Aorta (tissue), 5 donors: ENCODE data around the gene SLC25A6. TPM values are rescaled to one million over a fixed set of nuclear protein-coding genes. Genes with fewer than 3 reads are reported as not detected.

Experiments used
- ATAC-seq: fragments of 200-7000 bp; cut with Tn5 transposase; one replicate; pipeline ENCODE4 v1.9.1; 2022; ENCODE audit warnings: moderate library complexity; ENCODE audit not compliant: low FRiP score
- DNase-seq, 2 donors: peaks; one replicate each; pipeline ENCODE4 v3.0.0-alpha.2; 2020
- H3K27ac ChIP-seq, 2 donors: one replicate each; pipeline ENCODE4 v1.5.1; 2013; ENCODE audit warnings: low read length in 2 of 2, mild to moderate bottlenecking in 2 of 2, moderate library complexity in 2 of 2, control low read depth in 1 of 2, inconsistent platforms in 1 of 2, low read depth in 1 of 2
- H3K27me3 ChIP-seq, 2 donors: one replicate each; pipeline ENCODE4 v1.6.1; 2013; ENCODE audit warnings: control low read depth in 1 of 2, low read length in 1 of 2, mild to moderate bottlenecking in 1 of 2, moderate library complexity in 1 of 2; ENCODE audit not compliant: insufficient read depth in 2 of 2, control insufficient read depth in 1 of 2
- H3K36me3 ChIP-seq, 2 donors: one replicate each; pipeline ENCODE4 v1.6.1; 2013; ENCODE audit warnings: control low read depth in 1 of 2, low read length in 1 of 2, mild to moderate bottlenecking in 1 of 2; ENCODE audit not compliant: insufficient read depth in 2 of 2, control insufficient read depth in 1 of 2
- H3K4me1 ChIP-seq, 2 donors: one replicate each; pipeline ENCODE4 v1.6.1; 2013; ENCODE audit warnings: low read length in 2 of 2, control low read depth in 1 of 2, mild to moderate bottlenecking in 1 of 2, moderate library complexity in 1 of 2; ENCODE audit not compliant: insufficient read depth in 2 of 2, control insufficient read depth in 1 of 2
- H3K4me3 ChIP-seq, 2 donors: one replicate each; pipeline ENCODE4 v1.5.1; 2013; ENCODE audit warnings: low read length in 2 of 2, control low read depth in 1 of 2, mild to moderate bottlenecking in 1 of 2
- H3K9me3 ChIP-seq: one replicate; pipeline ENCODE4 v1.6.1; 2013; ENCODE audit warnings: mild to moderate bottlenecking, low read length; ENCODE audit not compliant: control insufficient read depth
- WGBS, 2 donors: extraction: QIAGEN DNeasy Blood & Tissue Kit; methylation state at CpG; one replicate each; pipeline ENCODE4 v1.1.7; 2013; 5-methylcytosine and 5-hydroxymethylcytosine counted together
- intact Hi-C, 2 donors: fragments of 100-400 bp; cut with DNase I; formaldehyde crosslinking; loops; one replicate each; pipeline versions ENCODE4 v1.14.2 to v1.15.0; 2022
- polyA plus RNA-seq, 2 donors: library from polyadenylated mRNA; stranded (reverse); fragments of 200-250 nt; gene quantifications; one replicate each; pipeline ENCODE4 v1.2.3, GENCODE V29; 2013
- total RNA-seq, 2 donors: library from RNA; stranded (reverse); fragmentation: NEBNext Ultra II Directional; extraction: Animal tissue kit (Norgen Biotek cat#: 25700); gene quantifications; one replicate each; pipeline ENCODE4 v1.2.1, GENCODE V29; 2021
- donor health status: healthy with polysubstance abuse.
- donor health status: Bipolar disorder and iron deficiency.
- donor health status: DM: no; HTN: no; CAD: no.
- donor health status: DM: no; HTN: no; CAD: no.
- donor health status: DM: yes; HTN: yes; CAD: no.

The SLC25A6 gene
- total and polyA plus RNA-seq, 4 donors, result 207 to 348 (median 264) TPM

DNA sequence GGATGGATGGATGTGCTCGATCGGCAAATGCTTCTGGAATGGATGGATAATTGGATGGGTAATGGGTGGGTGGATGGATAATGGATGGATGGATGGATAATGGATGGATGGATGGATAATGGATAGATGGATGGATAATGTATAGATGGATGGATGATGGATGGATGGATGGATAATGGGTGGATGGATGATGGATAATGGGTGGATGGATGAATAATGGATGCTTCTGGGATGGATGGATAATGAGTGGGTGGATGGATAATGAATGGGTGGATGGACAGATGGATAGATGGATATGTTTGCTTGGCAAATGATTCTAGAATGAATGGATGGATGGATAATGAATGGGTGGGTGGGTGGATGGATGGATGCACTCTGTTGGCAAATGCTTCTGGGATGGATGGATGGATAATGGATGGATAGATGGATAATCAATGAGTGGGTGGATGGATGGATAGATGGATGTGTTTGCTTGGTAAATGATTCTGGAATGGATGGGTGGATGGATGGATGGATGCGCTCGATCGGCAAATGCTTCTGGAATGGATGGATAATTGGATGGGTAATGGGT is 3.8 kb upstream of the SLC25A6 start:
- H3K36me3 ChIP-seq, result no peaks in the 10 kb centered on the region
- H3K27ac ChIP-seq, result no peak overlapping the region
- H3K9me3 ChIP-seq, result no peaks in the 10 kb centered on the region
- intact Hi-C loops, result loop anchor here in 1 of 2 donors (5.0 kb wide), 1 partner anchor 42 kb away; no protein-coding TSS in a partner anchor
- WGBS, 2 donors, result 97 to 98% methylated on average over 5 of the region's 5 CpGs
- H3K4me3 ChIP-seq, result no peak overlapping the region
- H3K4me1 ChIP-seq, result no peaks in the 10 kb centered on the region
- ATAC-seq (no peak), DNase-seq (peak; percentile 4 to 5)
- H3K27me3 ChIP-seq, result no peaks in the 10 kb centered on the region

DNA sequence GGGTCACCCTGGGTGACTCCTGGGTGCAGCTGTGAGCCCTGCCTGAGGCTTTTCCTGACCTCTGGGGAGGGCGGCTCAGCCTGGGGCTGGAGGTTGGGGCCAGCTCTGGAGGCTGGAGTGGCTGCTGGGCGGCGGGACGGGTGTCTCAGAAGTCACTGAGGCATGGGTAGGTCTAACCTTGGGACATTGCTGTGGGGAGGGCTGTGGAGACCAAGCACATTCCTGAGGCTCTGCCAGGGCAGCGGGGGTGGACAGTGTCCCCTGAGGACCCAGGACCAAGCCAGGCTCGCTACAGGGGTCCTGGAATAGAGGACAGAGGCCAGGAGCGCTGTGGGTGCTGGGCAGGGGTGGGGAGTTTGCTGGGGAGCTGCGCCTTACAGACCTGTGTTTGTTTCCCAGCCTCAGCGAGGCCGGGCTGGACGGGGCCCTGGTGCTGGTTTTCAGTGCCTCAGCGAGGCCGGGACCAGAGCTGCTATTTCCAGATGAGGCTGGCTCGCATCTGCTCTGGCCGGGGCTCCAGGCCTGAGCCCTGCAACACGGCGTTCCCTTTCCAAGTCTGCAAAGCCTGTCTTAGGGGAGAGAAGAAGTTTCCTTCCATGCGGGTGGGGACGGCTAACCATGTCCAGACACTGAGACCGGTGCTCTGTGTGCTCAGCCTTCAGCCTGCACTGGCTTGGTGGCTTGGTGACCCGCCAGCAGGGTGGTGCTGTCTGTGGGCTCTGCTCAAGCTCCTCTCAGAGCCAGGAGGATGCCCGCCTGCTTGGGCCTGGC is 3.0 kb upstream of the SLC25A6 start:
- no peaks in the 10 kb centered on the region for H3K9me3 ChIP-seq
- DNase-seq (peak; percentile 45 to 74), ATAC-seq (no peak)
- no peaks in the 10 kb centered on the region for H3K36me3 ChIP-seq
- no peaks in the 10 kb centered on the region for H3K4me1 ChIP-seq
- 80 to 83% methylated on average over 22 of the region's 22 CpGs for WGBS, 2 donors
- intact Hi-C loops, result loop anchor here (5.0 kb wide), 3 partner anchors 42 to 1297 kb away; partner anchors contain the start of genes ASMTL (in 1 of the 2) and CD99 (in 1 of the 2)
- H3K27ac ChIP-seq, result no peak overlapping the region
- H3K4me3 ChIP-seq, result no peak overlapping the region
- H3K27me3 ChIP-seq, result no peaks in the 10 kb centered on the region

DNA sequence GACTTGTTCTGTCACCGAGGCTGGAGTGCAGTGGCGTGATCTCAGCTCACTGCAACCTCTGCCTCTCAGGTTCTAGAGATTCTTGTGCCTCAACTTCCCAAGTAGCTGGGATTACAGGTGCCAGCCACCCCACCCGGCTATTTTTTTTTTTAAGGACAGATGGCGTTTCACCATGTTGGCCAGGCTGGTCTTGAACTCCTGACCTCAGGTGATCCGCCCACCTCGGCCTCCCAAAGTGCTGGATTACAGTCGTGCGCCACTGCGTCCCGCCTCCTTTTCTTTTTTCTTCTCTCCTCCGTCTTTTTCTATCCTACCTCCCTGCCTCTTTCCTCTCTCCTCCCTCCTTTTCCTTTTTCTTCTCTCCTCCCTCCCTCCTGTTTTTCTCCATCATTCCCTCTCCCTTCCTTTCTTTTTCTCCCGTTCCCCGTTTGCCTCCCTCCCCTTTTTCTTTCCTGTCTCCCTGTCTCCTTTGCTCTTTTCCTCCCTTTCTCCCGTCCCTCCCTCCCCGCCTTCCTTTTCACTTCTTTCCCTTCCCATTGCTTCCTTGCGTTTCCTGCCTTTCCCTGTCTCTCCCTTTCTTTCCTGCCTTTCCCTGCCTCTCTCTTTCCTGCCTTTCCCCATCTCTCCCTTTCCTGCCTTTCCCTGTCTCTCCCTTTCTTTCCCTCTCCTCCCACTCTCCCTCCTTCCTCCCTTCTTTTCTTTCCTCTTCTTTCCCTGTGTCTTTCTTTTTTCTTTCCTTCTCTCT is 2.1 kb upstream of the SLC25A6 start:
- H3K4me3 ChIP-seq, result no peak overlapping the region
- H3K27ac ChIP-seq, result no peak overlapping the region
- no peaks in the 10 kb centered on the region for H3K9me3 ChIP-seq
- DNase-seq, result peak; percentile 24 to 30
- WGBS, 2 donors, result 59 to 62% methylated on average over 16 of the region's 16 CpGs
- no peak for ATAC-seq
- intact Hi-C loops, result loop anchor here (2.0 to 5.0 kb wide), 3 partner anchors 58 to 1298 kb away; partner anchors contain the start of genes AKAP17A (in 1 of the 2), ASMTL (in 1 of the 2) and CD99 (in 1 of the 2)
- peaks cover 0 to 6% of the 10 kb centered on the region in 2 donors for H3K36me3 ChIP-seq
- H3K4me1 ChIP-seq, result no peaks in the 10 kb centered on the region
- no peaks in the 10 kb centered on the region for H3K27me3 ChIP-seq

- H3K9me3 ChIP-seq, result no peaks in the 10 kb centered on the region
- H3K4me1 ChIP-seq, result no peaks in the 10 kb centered on the region
- peak overlapping the region; percentile 72 to 78 for H3K4me3 ChIP-seq
- no peaks in the 10 kb centered on the region for H3K27me3 ChIP-seq
- peak overlapping the region; percentile 20 to 90 for H3K27ac ChIP-seq
- intact Hi-C loops, result loop anchor here (1.0 to 5.0 kb wide), 4 partner anchors 60 to 1300 kb away; partner anchors contain the start of genes AKAP17A (in 1 of the 2), ASMTL (in 1 of the 2) and CD99 (in 1 of the 2)
- 0% methylated on average over 38 to 72 of the region's 76 CpGs for WGBS, 2 donors
- H3K36me3 ChIP-seq, result peaks cover 0 to 9% of the 10 kb centered on the region in 2 donors
- ATAC-seq (peak; percentile 82), DNase-seq (peak in 1 of 2 donors; percentile 85)
Observed at GRCh38 chrX:1392376-1393068, 609 bp upstream of the SLC25A6 start.

GRCh38 chrX:1391370-1391706 is 575 bp downstream of the SLC25A6 start:
- H3K27me3 ChIP-seq, result no peaks in the 10 kb centered on the region
- peak overlapping the region; percentile 58 to 81 for H3K4me3 ChIP-seq
- H3K27ac ChIP-seq, result no peak overlapping the region
- DNase-seq (no peak), ATAC-seq (no peak)
- no peaks in the 10 kb centered on the region for H3K9me3 ChIP-seq
- H3K36me3 ChIP-seq, result peaks cover 0 to 11% of the 10 kb centered on the region in 2 donors
- no peaks in the 10 kb centered on the region for H3K4me1 ChIP-seq
- 0% methylated on average over 16 to 19 of the region's 19 CpGs for WGBS, 2 donors
- intact Hi-C loops, result loop anchor here (5.0 kb wide), 2 partner anchors 61 to 1301 kb away; partner anchors contain the start of genes ASMTL (in 1 of the 2) and CD99 (in 1 of the 2)

DNA sequence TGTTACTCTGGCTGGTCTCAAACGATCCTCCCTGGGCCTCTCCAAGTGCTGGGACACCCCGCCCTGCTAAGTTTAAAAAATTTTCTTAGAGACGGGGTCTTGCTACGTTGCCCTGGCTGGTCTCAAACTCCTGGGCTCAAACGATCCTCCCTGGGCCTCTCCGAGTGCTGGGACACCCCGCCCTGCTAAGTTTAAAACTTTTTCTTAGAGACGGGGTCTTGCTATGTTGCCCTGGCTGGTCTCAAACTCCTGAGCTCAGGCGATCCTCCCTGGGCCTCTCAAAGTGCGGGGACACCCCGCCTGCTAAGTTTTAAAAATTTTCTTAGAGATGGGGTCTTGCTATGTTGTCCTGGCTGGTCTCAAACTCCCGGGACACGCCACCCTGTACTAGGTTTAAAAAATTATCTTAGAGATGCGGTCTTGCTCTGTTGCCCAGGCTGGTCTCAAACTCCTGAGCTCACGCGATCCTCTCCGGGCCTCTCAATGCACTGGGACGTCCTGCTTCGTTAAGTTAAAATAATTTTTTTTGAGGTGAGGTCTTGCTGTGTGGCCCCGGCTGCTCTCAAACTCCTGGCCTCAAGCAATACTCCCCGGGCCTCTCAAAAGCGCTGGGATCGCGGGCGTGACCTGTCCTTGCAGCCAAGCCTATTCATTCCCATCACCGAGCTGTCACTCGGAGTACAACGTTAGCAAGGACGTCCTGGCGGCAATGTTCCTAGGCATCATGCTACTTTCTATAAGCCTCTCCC is 1.1 kb downstream of the SLC25A6 start:
- Histone ChIP-seq H3K27ac (no peak overlapping the region), H3K36me3 (peaks cover 0 to 15% of the 10 kb centered on the region in 2 donors)

GRCh38 chrX:1389993-1390285 is 2.0 kb downstream of the SLC25A6 start:
- Histone ChIP-seq H3K4me1 (no peaks in the 10 kb centered on the region), H3K27ac (no peak overlapping the region), H3K36me3 (peaks cover 0 to 19% of the 10 kb centered on the region in 2 donors), H3K9me3 (no peaks in the 10 kb centered on the region), H3K4me3 (no peak overlapping the region), H3K27me3 (no peaks in the 10 kb centered on the region)
- 90 to 93% methylated on average over 10 of the region's 10 CpGs for WGBS, 2 donors
- DNase-seq (peak; percentile 20 to 25), ATAC-seq (no peak)
- intact Hi-C loops, result loop anchor here (5.0 kb wide), 2 partner anchors 62 to 1302 kb away; partner anchors contain the start of genes ASMTL (in 1 of the 2) and CD99 (in 1 of the 2)

More for the DNA sequence above, 1.1 kb downstream of the SLC25A6 start:
- ATAC-seq (no peak), DNase-seq (peak; percentile 50 to 67)
- intact Hi-C loops, result loop anchor here (5.0 kb wide), 2 partner anchors 62 to 1302 kb away; partner anchors contain the start of genes ASMTL (in 1 of the 2) and CD99 (in 1 of the 2)
- H3K4me3 ChIP-seq, result peak overlapping the region; percentile 58 to 81
- H3K27me3 ChIP-seq, result no peaks in the 10 kb centered on the region
- 55% methylated on average over 30 of the region's 30 CpGs for WGBS, 2 donors
- no peaks in the 10 kb centered on the region for H3K9me3 ChIP-seq
- H3K4me1 ChIP-seq, result no peaks in the 10 kb centered on the region
